Measurements from ENCODE around the gene FAF1.

FAF1 gene

DNA sequence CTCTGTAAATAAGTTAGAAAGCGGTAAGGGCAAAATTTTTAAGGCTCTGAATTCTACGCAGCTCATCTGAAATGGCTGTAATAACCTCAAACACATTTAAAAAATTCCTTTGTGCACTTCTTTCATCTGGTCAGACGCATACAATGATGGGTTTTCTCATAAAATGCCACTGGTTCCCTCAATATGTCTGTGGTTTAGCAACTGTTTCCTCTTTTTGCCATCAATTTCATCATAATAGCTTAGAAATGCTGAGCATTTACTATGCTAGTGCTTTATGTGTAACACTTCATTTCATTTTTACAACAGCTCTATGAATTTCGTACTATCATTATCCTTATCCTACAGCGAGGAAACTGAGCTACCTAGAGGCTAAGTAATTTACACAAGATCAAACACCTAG, 501.6 kb downstream of the FAF1 start:
- no peak overlapping the region for H3K27ac ChIP-seq
- no peak for DNase-seq (ENCODE audit: low spot score)
- H3K4me3 ChIP-seq: no peak overlapping the region
- TF ChIP-seq, protein P1, sequence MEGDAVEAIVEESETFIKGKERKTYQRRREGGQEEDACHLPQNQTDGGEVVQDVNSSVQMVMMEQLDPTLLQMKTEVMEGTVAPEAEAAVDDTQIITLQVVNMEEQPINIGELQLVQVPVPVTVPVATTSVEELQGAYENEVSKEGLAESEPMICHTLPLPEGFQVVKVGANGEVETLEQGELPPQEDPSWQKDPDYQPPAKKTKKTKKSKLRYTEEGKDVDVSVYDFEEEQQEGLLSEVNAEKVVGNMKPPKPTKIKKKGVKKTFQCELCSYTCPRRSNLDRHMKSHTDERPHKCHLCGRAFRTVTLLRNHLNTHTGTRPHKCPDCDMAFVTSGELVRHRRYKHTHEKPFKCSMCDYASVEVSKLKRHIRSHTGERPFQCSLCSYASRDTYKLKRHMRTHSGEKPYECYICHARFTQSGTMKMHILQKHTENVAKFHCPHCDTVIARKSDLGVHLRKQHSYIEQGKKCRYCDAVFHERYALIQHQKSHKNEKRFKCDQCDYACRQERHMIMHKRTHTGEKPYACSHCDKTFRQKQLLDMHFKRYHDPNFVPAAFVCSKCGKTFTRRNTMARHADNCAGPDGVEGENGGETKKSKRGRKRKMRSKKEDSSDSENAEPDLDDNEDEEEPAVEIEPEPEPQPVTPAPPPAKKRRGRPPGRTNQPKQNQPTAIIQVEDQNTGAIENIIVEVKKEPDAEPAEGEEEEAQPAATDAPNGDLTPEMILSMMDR (IDR thresholded peaks at IDR 0.05): no peak

DNA sequence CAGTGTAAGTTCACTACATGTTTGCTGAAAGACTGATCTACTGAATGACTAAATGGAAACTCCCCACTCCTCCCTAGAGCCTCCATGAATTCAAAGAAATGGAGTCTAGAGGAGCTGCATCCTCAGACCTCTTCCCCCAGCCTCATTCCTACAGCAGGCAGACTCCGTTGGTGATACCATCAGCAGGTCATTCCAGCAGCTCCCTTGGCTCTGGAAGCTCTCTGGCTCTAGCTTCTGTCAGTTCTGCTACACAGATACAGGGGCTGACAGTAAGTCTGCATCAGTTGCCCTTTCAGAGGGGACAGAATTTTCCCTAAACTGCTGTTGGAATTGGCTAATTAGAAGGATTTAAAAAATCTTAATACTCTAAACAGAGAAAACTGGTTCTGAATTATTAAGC, 505.2 kb downstream of the FAF1 start:
- DNase-seq (ENCODE audit: low spot score): no peak
- TF ChIP-seq, protein P1 (IDR thresholded peaks at IDR 0.05): no peak
- H3K4me3 ChIP-seq: no peak overlapping the region
- no peak overlapping the region for H3K27ac ChIP-seq

DNA sequence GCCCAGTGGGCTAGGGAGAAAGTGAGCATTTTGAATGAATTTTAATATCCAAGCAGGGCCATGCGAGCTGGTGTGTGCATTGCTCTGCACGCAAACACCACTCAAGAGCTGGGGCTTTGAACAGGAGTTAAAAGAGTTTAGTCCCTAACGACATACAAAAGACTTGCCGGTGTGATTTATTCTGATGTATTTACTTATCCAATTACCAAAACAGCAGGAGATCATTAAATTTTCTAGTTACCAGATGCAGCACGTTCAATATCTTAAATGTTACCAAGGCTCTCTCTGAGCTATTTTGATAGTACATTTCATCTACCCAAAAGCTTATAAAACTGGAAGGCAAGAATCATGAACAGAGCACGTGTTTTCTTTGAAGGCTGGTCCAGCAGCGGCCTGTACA, 506.8 kb downstream of the FAF1 start:
- no peak for DNase-seq (ENCODE audit: low spot score)
- TF ChIP-seq, protein P1 (IDR thresholded peaks at IDR 0.05): no peak
- no peak overlapping the region for H3K27ac ChIP-seq

DNA sequence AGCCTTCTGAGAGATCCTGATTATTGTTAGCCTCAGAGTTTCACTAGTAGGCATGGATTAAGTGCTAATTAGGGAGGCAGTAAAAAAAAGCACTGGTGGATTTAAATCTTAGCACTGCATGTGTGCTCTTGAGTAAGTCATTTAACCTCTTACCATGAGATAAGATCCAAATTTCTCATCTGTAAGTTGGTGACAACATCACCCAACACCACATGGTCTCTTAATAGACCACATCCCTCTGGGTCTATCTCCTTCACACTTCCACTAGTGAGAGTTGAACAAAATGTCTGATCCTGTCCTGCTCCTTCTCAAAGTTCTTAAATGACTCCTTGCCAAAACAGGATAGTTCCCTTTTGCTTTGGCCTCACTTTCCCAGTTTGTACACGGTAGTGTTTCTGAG, 507.4 kb downstream of the FAF1 start:
- DNase-seq (ENCODE audit: low spot score): no peak

More for the DNA sequence above, 506.8 kb downstream of the FAF1 start:
- no peak overlapping the region for H3K4me3 ChIP-seq

DNA sequence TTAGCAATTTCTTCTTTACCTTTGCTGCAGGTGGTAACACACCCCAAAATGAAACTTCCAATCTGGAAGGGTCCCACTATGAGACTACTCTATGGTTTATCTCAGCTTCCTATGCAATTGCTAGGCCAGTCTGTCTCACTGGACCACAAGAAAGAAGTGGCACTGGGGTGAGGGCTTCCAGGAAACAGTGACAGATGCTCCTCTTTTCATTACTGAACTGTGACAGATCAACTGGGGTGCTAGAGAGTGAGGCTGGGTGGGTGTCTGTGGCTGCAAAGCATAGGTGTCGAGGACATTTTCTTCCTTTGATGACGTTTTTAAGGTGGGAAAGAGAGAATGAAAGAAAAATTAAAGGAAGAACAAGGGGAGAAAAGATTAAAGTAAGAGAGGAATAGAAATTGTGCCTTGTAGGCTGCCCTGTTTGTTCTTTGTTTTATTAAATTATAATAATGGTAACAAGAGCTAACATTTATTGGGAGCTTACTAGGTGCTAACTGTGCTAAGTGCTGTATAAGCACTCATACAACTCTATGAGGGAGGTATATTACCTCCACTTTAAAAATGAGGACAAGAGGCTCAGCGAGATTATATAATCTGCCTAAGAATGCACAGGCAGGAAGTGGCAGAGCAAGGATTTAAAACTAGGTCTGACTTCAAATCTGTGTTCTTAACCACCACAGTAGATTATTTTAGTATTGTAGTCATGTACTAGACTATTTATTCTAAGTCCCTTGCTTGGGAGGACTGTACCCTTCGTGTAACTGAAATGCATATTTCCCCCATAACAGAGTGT, 509.0 kb downstream of the FAF1 start:
- TF ChIP-seq, protein P1 (IDR thresholded peaks at IDR 0.05): no peak
- no peak overlapping the region for H3K4me3 ChIP-seq
- DNase-seq (ENCODE audit: low spot score): no peak
- no peak overlapping the region for H3K27ac ChIP-seq

More for the DNA sequence above, 507.4 kb downstream of the FAF1 start:
- H3K4me3 ChIP-seq: no peak overlapping the region
- no peak overlapping the region for H3K27ac ChIP-seq
- TF ChIP-seq, protein P1 (IDR thresholded peaks at IDR 0.05): no peak

DNA sequence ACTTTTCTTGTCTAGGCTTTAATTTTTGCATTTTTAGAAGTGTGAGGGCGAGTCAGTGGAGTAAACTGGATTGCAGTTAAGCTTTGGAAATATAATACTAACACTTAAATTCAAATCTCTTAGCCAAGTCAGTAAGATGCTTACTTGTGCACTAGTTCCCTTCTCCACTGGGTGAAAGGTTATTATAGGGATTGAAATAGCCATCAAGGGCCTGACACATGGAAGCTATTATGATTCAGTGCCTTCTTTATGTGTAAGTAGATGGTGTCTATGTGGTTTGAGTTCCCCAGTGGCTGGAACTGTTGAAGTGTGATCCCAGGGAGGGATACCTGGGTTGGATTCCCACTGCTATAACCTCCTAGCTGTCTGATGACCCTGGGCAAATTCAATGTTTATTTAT, 512.1 kb downstream of the FAF1 start:
- no peak for DNase-seq (ENCODE audit: low spot score)
- Histone ChIP-seq H3K4me3 (no peak overlapping the region), H3K27ac (no peak overlapping the region)
- TF ChIP-seq, protein P1 (IDR thresholded peaks at IDR 0.05): no peak

DNA sequence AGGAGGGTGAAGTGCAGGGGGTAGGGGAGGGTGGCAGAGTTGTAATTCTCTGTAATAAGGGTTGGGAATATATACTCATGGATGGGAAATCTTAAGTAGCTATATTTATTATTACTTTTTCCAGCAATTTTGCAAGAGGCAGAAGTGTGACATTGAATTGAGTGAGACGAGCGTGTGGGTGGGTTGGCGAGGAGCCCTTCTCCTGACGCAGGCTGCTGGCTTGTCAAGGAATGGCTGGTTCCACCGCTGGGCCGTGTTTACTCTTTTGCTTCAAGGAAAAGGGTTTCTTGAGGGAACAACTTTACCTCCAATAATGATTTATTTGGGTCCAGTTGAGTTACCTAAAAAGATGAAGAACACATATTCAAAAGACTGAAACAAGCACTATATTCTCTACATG, 518.9 kb downstream of the FAF1 start:
- DNase-seq (ENCODE audit: low spot score): no peak
- Histone ChIP-seq H3K27ac (no peak overlapping the region), H3K4me3 (no peak overlapping the region)
- TF ChIP-seq, protein P1 (IDR thresholded peaks at IDR 0.05): no peak

Data from coronary artery (tissue), 2 donors.